Measurements from ENCODE around the gene OBI1.

DNA sequence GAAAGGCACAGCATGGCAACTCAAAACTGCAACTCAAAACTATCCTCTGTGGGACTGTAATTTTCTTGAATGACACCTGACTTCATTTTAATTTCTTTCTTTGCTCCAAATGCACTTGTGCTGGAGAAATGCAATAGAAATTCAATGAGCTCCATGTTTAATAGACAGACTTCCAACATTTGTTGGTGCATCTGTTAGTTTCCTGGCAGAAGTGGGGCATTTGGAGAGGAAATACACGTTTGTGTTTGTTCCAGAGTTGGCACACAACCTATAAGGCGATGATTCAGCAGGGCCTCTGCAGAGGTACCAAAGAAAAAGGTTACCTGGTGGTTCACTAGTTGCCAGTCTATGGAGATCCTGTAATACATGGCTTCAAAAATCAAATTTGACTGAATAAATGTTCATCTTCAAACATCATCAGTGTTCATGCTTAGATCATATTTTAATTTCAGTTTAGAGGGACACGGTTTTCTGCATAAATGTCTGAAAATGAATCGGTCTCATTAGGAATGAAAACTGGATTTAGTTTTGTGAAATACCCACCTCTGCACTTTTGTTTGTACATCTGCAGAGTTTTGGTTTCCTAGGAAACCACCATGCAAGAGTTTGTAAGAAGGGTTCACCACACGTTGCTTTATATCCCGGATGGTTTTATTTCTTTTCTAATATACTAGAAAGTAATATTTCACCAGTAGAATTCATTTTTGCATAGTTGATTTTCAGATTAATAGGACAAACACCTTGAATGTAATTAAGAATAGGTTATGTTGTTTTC is 21.8 kb upstream of the OBI1 start:
- TF ChIP-seq CTCF (IDR thresholded peaks at IDR 0.05) (no peak), POLR2A (IDR thresholded peaks at IDR 0.05) (no peak), EP300 (IDR thresholded peaks at IDR 0.05) (no peak)
